H1 (cell line): Measurements from ENCODE around the gene MTO1. TPM values are rescaled to one million over a fixed set of nuclear protein-coding genes. Genes with fewer than 3 reads are reported as not detected.

Experiments used
- CTCF ChIA-PET: fragments of 300-600 bp; sonication (Branson Sonifier 250); formaldehyde crosslinking; loops from one replicate; lab custom pipeline; 2021; ENCODE audit not compliant: partially characterized antibody; lab: Charles Lee
- POLR2A ChIA-PET: fragments of 300-600 bp; sonication (Branson Sonifier 250); formaldehyde crosslinking; loops from one replicate; lab custom pipeline; 2021; ENCODE audit warnings: inconsistent platforms; ENCODE audit not compliant: partially characterized antibody; lab: Charles Lee
- DNase-seq, 2 experiments: peaks; one replicate each; pipeline versions ENCODE4 v3.0.0 to v3.0.0-alpha.2; 2010 to 2022; ENCODE audit warnings: low spot score in 2 of 2, low read depth in 1 of 2, mixed read lengths in 1 of 2
- FAIRE-seq: peaks from 2 replicates; lab custom pipeline; 2011; peaks lifted over from hg19 to GRCh38; lab: Jason Lieb, UNC
- H2AFZ ChIP-seq: 2 replicates; pipeline ENCODE4 v1.8.1; 2012; ENCODE audit warnings: low read length, inconsistent platforms
- H2AK5ac ChIP-seq: 2 replicates; pipeline ENCODE4 v1.6.1; 2013; ENCODE audit warnings: low read depth, low read length
- H2BK120ac ChIP-seq: replicated peaks from 2 replicates; pipeline ENCODE3; 2013; ENCODE audit warnings: low read depth, low read length, inconsistent platforms
- H2BK12ac ChIP-seq: 2 replicates; pipeline ENCODE4 v1.6.1; 2013; ENCODE audit warnings: low read depth, low read length
- H2BK15ac ChIP-seq: 2 replicates; pipeline ENCODE4 v1.6.1; 2013; ENCODE audit warnings: low read length
- H2BK20ac ChIP-seq: 2 replicates; pipeline ENCODE4 v1.6.1; 2013; ENCODE audit warnings: low read length
- H2BK5ac ChIP-seq: 2 replicates; pipeline ENCODE4 v1.6.1; 2013; ENCODE audit warnings: low read depth, low read length
- H3K14ac ChIP-seq: 2 replicates; pipeline ENCODE4 v1.6.1; 2013; ENCODE audit warnings: inconsistent platforms; ENCODE audit not compliant: insufficient read length
- H3K18ac ChIP-seq: 2 replicates; pipeline ENCODE4 v1.6.1; 2013; ENCODE audit warnings: low read length; ENCODE audit errors: extremely low read depth
- H3K23ac ChIP-seq: 2 replicates; pipeline ENCODE4 v1.6.1; 2013; ENCODE audit warnings: inconsistent platforms; ENCODE audit not compliant: insufficient read length
- H3K23me2 ChIP-seq: 2 replicates; pipeline ENCODE4 v1.6.1; 2013; ENCODE audit warnings: low read depth, low read length
- H3K27ac ChIP-seq: 2 replicates; pipeline ENCODE4 v1.6.1; 2011; ENCODE audit warnings: low read depth, low read length, inconsistent platforms
- H3K27me3 ChIP-seq, 4 experiments: replicated peaks in 1 of 4; 1 replicate in 1 of 4; 2 replicates in 3 of 4; pipeline versions ENCODE4 v1.6.1 to v1.8.1; 2011 to 2013; ENCODE audit warnings: low read length in 3 of 4, mild to moderate bottlenecking in 3 of 4, inconsistent platforms in 2 of 4, mixed read lengths in 2 of 4, moderate library complexity in 1 of 4; ENCODE audit not compliant: control insufficient read depth in 3 of 4, insufficient read depth in 3 of 4; ENCODE audit errors: extremely low read depth in 1 of 4
- H3K36me3 ChIP-seq, 4 experiments: 2 replicates each; pipeline versions ENCODE4 v1.6.1 to v1.8.1; 2011 to 2013; ENCODE audit warnings: mild to moderate bottlenecking in 4 of 4, low read length in 3 of 4, moderate library complexity in 2 of 4, control low read depth in 1 of 4, inconsistent platforms in 1 of 4; ENCODE audit not compliant: insufficient read depth in 4 of 4, control insufficient read depth in 2 of 4
- H3K4ac ChIP-seq: replicated peaks from 2 replicates; pipeline ENCODE3; 2013; ENCODE audit warnings: low read length, low read depth, mixed read lengths, inconsistent platforms; ENCODE audit not compliant: insufficient read length
- H3K4me1 ChIP-seq, 4 experiments: replicated peaks in 1 of 4; 1 replicate in 1 of 4; 2 replicates in 3 of 4; pipeline versions ENCODE4 v1.6.1 to v1.8.1; 2011 to 2013; ENCODE audit warnings: low read length in 3 of 4, inconsistent platforms in 2 of 4, mixed read lengths in 1 of 4; ENCODE audit not compliant: insufficient read depth in 4 of 4, control insufficient read depth in 3 of 4
- H3K4me2 ChIP-seq, 2 experiments: 2 replicates each; pipeline versions ENCODE4 v1.6.1 to v1.8.1; 2011 to 2013; ENCODE audit warnings: low read depth in 2 of 2, low read length in 2 of 2, control low read depth in 1 of 2, inconsistent platforms in 1 of 2, mild to moderate bottlenecking in 1 of 2; ENCODE audit not compliant: insufficient read depth in 1 of 2
- H3K4me3 ChIP-seq, 4 experiments: fragments of 200-600, 300-600 bp in 1 of 4; sonication (generic), shearing (Covaris generic), sonication (Bioruptor Twin) in 1 of 4; 2 replicates each; pipeline versions ENCODE4 v1.5.1 to v1.8.1; 2011 to 2016; ENCODE audit warnings: low read length in 4 of 4, low read depth in 3 of 4, control low read depth in 2 of 4, inconsistent platforms in 2 of 4, mild to moderate bottlenecking in 2 of 4, mixed read lengths in 1 of 4, moderate library complexity in 1 of 4; ENCODE audit not compliant: insufficient read depth in 2 of 4; ENCODE audit errors: extremely low read depth in 1 of 4
- H3K56ac ChIP-seq: replicated peaks from 2 replicates; pipeline ENCODE3; 2013; ENCODE audit warnings: low read depth, mild to moderate bottlenecking, mixed read lengths, low read length, inconsistent platforms; ENCODE audit not compliant: insufficient read length
- H3K79me1 ChIP-seq: 2 replicates; pipeline ENCODE4 v1.6.1; 2013; ENCODE audit warnings: low read depth, low read length, control low read depth
- H3K79me2 ChIP-seq, 2 experiments: 2 replicates each; pipeline versions ENCODE4 v1.6.1 to v1.8.1; 2012 to 2013; ENCODE audit warnings: low read length in 2 of 2, mild to moderate bottlenecking in 2 of 2, inconsistent platforms in 1 of 2; ENCODE audit not compliant: insufficient read depth in 2 of 2, control insufficient read depth in 1 of 2
- H3K9ac ChIP-seq, 4 experiments: replicated peaks in 1 of 4; 1 replicate in 1 of 4; 2 replicates in 3 of 4; pipeline versions ENCODE4 v1.6.1 to v1.8.1; 2011 to 2013; ENCODE audit warnings: low read depth in 3 of 4, low read length in 3 of 4, control low read depth in 2 of 4, mild to moderate bottlenecking in 2 of 4, moderate library complexity in 2 of 4, inconsistent platforms in 1 of 4; ENCODE audit errors: extremely low read depth in 1 of 4
- H3K9me3 ChIP-seq, 2 experiments: 2 replicates each; pipeline versions ENCODE4 v1.6.1 to v1.8.1; 2012 to 2013; ENCODE audit warnings: mild to moderate bottlenecking in 2 of 2, moderate library complexity in 2 of 2, control low read depth in 1 of 2, inconsistent platforms in 1 of 2, low read depth in 1 of 2, low read length in 1 of 2, mixed read lengths in 1 of 2; ENCODE audit not compliant: insufficient read depth in 2 of 2
- H4K20me1 ChIP-seq, 2 experiments: replicated peaks in 1 of 2; 2 replicates each; pipeline versions ENCODE3 to v1.8.1; 2011 to 2013; ENCODE audit warnings: inconsistent platforms in 2 of 2, low read length in 2 of 2, mild to moderate bottlenecking in 1 of 2; ENCODE audit not compliant: insufficient read depth in 2 of 2, control insufficient read depth in 1 of 2
- H4K5ac ChIP-seq: 2 replicates; pipeline ENCODE4 v1.6.1; 2013; ENCODE audit warnings: low read length, low read depth, mixed read lengths, inconsistent platforms; ENCODE audit not compliant: insufficient read length
- H4K8ac ChIP-seq: 2 replicates; pipeline ENCODE4 v1.8.0; 2013; ENCODE audit warnings: mild to moderate bottlenecking, moderate library complexity, low read length, inconsistent platforms; ENCODE audit not compliant: insufficient read depth; ENCODE audit errors: extremely low read depth
- H4K91ac ChIP-seq: replicated peaks from 2 replicates; pipeline ENCODE3; 2013; ENCODE audit warnings: low read length, mixed read lengths, inconsistent platforms; ENCODE audit not compliant: insufficient read length
- BCL11A ChIP-seq, 2 experiments: IDR thresholded peaks; one replicate each; pipeline ENCODE4 v1.6.1; 2011; ENCODE audit warnings: low read depth in 2 of 2, low read length in 2 of 2, mild to moderate bottlenecking in 2 of 2
- CEBPB ChIP-seq: IDR thresholded peaks from 2 replicates; pipeline ENCODE4 v1.6.1; 2012; ENCODE audit warnings: low read depth, low read length
- EZH2 ChIP-seq: fragments of 200-600 bp; sonication (generic); IDR thresholded peaks from 2 replicates; pipeline ENCODE4 v1.7.1; 2012; ENCODE audit warnings: low read depth, mild to moderate bottlenecking, moderate library complexity, low read length, inconsistent platforms; ENCODE audit not compliant: severe bottlenecking
- GABPA ChIP-seq: IDR thresholded peaks from 2 replicates; pipeline ENCODE4 v1.6.1; 2011; ENCODE audit warnings: mild to moderate bottlenecking, low read length, moderate library complexity, borderline replicate concordance; ENCODE audit not compliant: insufficient read depth
- POU5F1 ChIP-seq: IDR thresholded peaks from 2 replicates; pipeline ENCODE4 v1.6.1; 2011; ENCODE audit warnings: low read depth, mild to moderate bottlenecking, low read length, moderate library complexity
- TBP ChIP-seq: IDR thresholded peaks from 2 replicates; pipeline ENCODE4 v1.6.1; 2011; ENCODE audit warnings: low read depth, low read length, improper control_type of control experiment
- TEAD4 ChIP-seq: IDR thresholded peaks from 2 replicates; pipeline ENCODE4 v1.6.1; 2012; ENCODE audit warnings: low read depth, low read length, inconsistent platforms, mixed read lengths
- WGBS, 2 experiments: shearing (Covaris generic) in 1 of 2; methylation state at CpG; one replicate each; pipeline versions ENCODE4 v1.1.6 to v1.1.7; 2013 to 2015; ENCODE audit warnings: low lambda C conversion rate in 2 of 2, mixed read lengths in 2 of 2, inconsistent platforms in 1 of 2, low coverage in 1 of 2, missing lambda C conversion rate in 1 of 2; ENCODE audit not compliant: insufficient replicate concordance in 2 of 2, insufficient coverage in 1 of 2, insufficient read length in 1 of 2; ENCODE audit errors: extremely low coverage in 1 of 2, missing lambda C conversion rate in 1 of 2; 5-methylcytosine and 5-hydroxymethylcytosine counted together
- polyA plus RNA-seq, 7 experiments: library from polyadenylated mRNA; depleted of rRNA in 3 of 7; stranded (reverse) in 5 of 7; unstranded in 2 of 7; fragments of >200 nt in 5 of 7; fragments of 200-250 nt in 2 of 7; gene quantifications; 1 replicate in 5 of 7; 2 replicates in 1 of 7; 4 replicates in 1 of 7; pipeline versions ENCODE4 v1.2.1 to v1.2.3, GENCODE V29; 2011 to 2013; ENCODE audit warnings: missing spikeins in 2 of 7, mixed read lengths in 2 of 7
- total RNA-seq: library from RNA; stranded (reverse); fragmentation: NEBNext Ultra II Directional; extraction: Animal tissue kit (Norgen Biotek cat#: 25700); gene quantifications from 2 replicates; pipeline ENCODE4 v1.2.1, GENCODE V29; 2021

Gene MTO1
- total and polyA plus RNA-seq, 2 of the 8 experiments (the other 6 are each of a cell fraction or from before 2014, with no cell fraction given) = 20.9 to 31.6 TPM

DNA sequence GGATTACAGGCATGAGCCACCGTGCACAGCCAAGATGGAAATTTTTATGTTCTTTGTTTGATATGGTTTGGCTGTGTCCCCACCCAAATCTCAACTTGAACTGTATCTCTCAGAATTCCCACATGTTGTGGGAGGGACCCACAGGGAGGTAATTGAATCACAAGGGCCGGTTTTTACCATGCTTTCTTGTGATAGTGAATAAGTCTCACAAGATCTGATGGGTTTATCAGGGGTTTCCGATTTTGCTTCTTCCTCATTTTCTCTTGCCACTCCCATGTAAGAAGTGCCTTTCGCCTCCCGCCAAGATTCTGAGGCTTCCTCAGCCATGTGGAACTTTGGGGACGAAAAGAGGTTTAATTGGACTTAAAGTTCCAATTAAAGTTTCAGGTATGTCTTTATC is 44.7 kb downstream of the MTO1 start:
- no peaks in the 10 kb centered on the region for H3K79me1 ChIP-seq
- DNase-seq (no peak), FAIRE-seq (no peak)
- WGBS, 2 experiments = 92% methylated on average over 6 of the region's 6 CpGs; no CpG with 5 or more reads in 1 of the 2 experiments
- no peak overlapping the region for H2BK15ac ChIP-seq
- no peak overlapping the region for H2BK20ac ChIP-seq
- H3K56ac ChIP-seq = no peak overlapping the region
- H3K27ac ChIP-seq = no peak overlapping the region
- no peak overlapping the region for H2BK5ac ChIP-seq
- H3K23me2 ChIP-seq = no peaks in the 10 kb centered on the region
- CTCF ChIA-PET = no interaction called here
- POLR2A ChIA-PET = interaction anchor here (0.6 to 16.9 kb wide), 4 partner anchors 9 to 36 kb away, joined by 3 to 305 read pairs (median 3); partner anchors contain the start of gene EEF1A1
- H4K8ac ChIP-seq = no peak overlapping the region
- H3K4me2 ChIP-seq = no peak overlapping the region
- H3K36me3 ChIP-seq = peaks cover 0 to 9% (median 2%) of the 10 kb centered on the region in 4 experiments; a peak in 3 of 8 replicates
- no peaks in the 10 kb centered on the region for H3K9me3 ChIP-seq
- H3K27me3 ChIP-seq = no peaks in the 10 kb centered on the region
- H2AFZ ChIP-seq = no peak overlapping the region
- H2BK120ac ChIP-seq = no peak overlapping the region
- no peak overlapping the region for H3K14ac ChIP-seq
- H4K91ac ChIP-seq = no peak overlapping the region
- H2BK12ac ChIP-seq = no peak overlapping the region
- H3K18ac ChIP-seq = no peak overlapping the region
- no peak overlapping the region for H2AK5ac ChIP-seq
- H3K23ac ChIP-seq = no peak overlapping the region
- H3K9ac ChIP-seq = no peak overlapping the region
- peaks cover 0 to 1% of the 10 kb centered on the region in 2 experiments for H4K20me1 ChIP-seq
- H4K5ac ChIP-seq = no peak overlapping the region
- no peaks in the 10 kb centered on the region for H3K4me1 ChIP-seq
- no peak overlapping the region for H3K4ac ChIP-seq
- no peaks in the 10 kb centered on the region for H3K79me2 ChIP-seq
- H3K4me3 ChIP-seq = no peak overlapping the region
- TF ChIP-seq EZH2 (no peak), POU5F1 (no peak), BCL11A (IDR thresholded peaks at IDR 0.05; ENCODE audit: low read depth in 2 of 2, low read length in 2 of 2) (no peak), TEAD4 (no peak), TBP (no peak), GABPA (no peak), CEBPB (no peak)
